ENCODE results near the gene IQCH. TPM values are rescaled to one million over a fixed set of nuclear protein-coding genes. Genes with fewer than 3 reads are reported as not detected.
A peak's percentile ranks its signal among the peaks of the same experiment; 100 is the strongest.

Gene IQCH
- total RNA-seq, 1 donor from 2014 or later = 2.1 TPM

- DNase-seq (ENCODE audit: low spot score) = no peak
Observed at GRCh38 chr15:67394873-67395639, 140.5 kb downstream of the IQCH start.

GRCh38 chr15:67396114-67396513 is 141.5 kb downstream of the IQCH start:
- DNase-seq (ENCODE audit: low spot score) = no peak

GRCh38 chr15:67397139-67397538 is 142.6 kb downstream of the IQCH start:
- DNase-seq (ENCODE audit: low spot score) = no peak

- DNase-seq (ENCODE audit: low spot score) = no peak
Observed at GRCh38 chr15:67399925-67400324, 145.3 kb downstream of the IQCH start.

- DNase-seq (ENCODE audit: low spot score) = no peak
Observed at GRCh38 chr15:67400890-67401289, 146.3 kb downstream of the IQCH start.

GRCh38 chr15:67401336-67401735 is 146.8 kb downstream of the IQCH start:
- DNase-seq (ENCODE audit: low spot score) = no peak

GRCh38 chr15:67403428-67404154 is 149.0 kb downstream of the IQCH start:
- DNase-seq (ENCODE audit: low spot score) = no peak

- no peak for DNase-seq (ENCODE audit: low spot score)
Observed at GRCh38 chr15:67405208-67406191, 150.9 kb downstream of the IQCH start.

GRCh38 chr15:67406257-67406861 is 151.8 kb downstream of the IQCH start:
- DNase-seq (ENCODE audit: low spot score) = no peak

- no peak for DNase-seq (ENCODE audit: low spot score)
Observed at GRCh38 chr15:67407786-67408185, 153.2 kb downstream of the IQCH start.

GRCh38 chr15:67409175-67409574 is 154.6 kb downstream of the IQCH start:
- DNase-seq (ENCODE audit: low spot score) = no peak

GRCh38 chr15:67411486-67411885 is 156.9 kb downstream of the IQCH start:
- DNase-seq (ENCODE audit: low spot score) = no peak

GRCh38 chr15:67413770-67414390 is 159.3 kb downstream of the IQCH start:
- no peak for DNase-seq (ENCODE audit: low spot score)

GRCh38 chr15:67415181-67415580 is 160.6 kb downstream of the IQCH start:
- no peak for DNase-seq (ENCODE audit: low spot score)

GRCh38 chr15:67416891-67417290 is 162.3 kb downstream of the IQCH start:
- no peak for DNase-seq (ENCODE audit: low spot score)

- no peak for DNase-seq (ENCODE audit: low spot score)
Observed at GRCh38 chr15:67419705-67420104, 165.1 kb downstream of the IQCH start.

- DNase-seq (ENCODE audit: low spot score) = no peak
Observed at GRCh38 chr15:67420137-67420536, 165.6 kb downstream of the IQCH start.

- no peak for DNase-seq (ENCODE audit: low spot score)
Observed at GRCh38 chr15:67421105-67421504, 166.5 kb downstream of the IQCH start.

- no peak for DNase-seq (ENCODE audit: low spot score)
Observed at GRCh38 chr15:67422296-67422695, 167.7 kb downstream of the IQCH start.

GRCh38 chr15:67433495-67434099 is 179.0 kb downstream of the IQCH start:
- peak; percentile 39 for DNase-seq (ENCODE audit: low spot score)
